IMR-90 (cell line): ENCODE data around the gene TMEM256. TPM values are rescaled to one million over a fixed set of nuclear protein-coding genes. Genes with fewer than 3 reads are reported as not detected.
A peak's percentile ranks its signal among the peaks of the same experiment; 100 is the strongest.

Source experiments
- ATAC-seq: fragments of 200-7000 bp; cut with Tn5 transposase; 2 replicates; pipeline ENCODE4 v1.9.1; 2020; ENCODE audit warnings: low read depth, mild to moderate bottlenecking, moderate library complexity
- BruUV-seq: library from RNA; stranded (reverse); fragments of 400-500 nt; replicated peaks from 2 replicates; lab custom pipeline; 2021; lab: Mats Ljungman, UMichigan
- CTCF ChIA-PET: fragments of 300-600 bp; formaldehyde crosslinking; extraction: SDS; loops from one replicate; lab custom pipeline; 2021; ENCODE audit warnings: antibody characterized with exemption; lab: Yijun Ruan, JAX
- POLR2A ChIA-PET: fragments of 300-600 bp; sonication (Branson Sonifier 250); formaldehyde crosslinking; loops from one replicate; lab custom pipeline; 2022; ENCODE audit warnings: antibody characterized with exemption; ENCODE audit not compliant: unreplicated experiment; lab: Charles Lee
- DNase-seq: peaks from one replicate; pipeline ENCODE4 v3.0.0; 2013
- H2AFZ ChIP-seq: replicated peaks from 2 replicates; pipeline ENCODE3; 2013; ENCODE audit warnings: low read length, mild to moderate bottlenecking; ENCODE audit not compliant: poor library complexity
- H2AK5ac ChIP-seq: 2 replicates; pipeline ENCODE4 v1.6.1; 2013; ENCODE audit warnings: low read depth, low read length, inconsistent platforms
- H2AK9ac ChIP-seq: replicated peaks from 2 replicates; pipeline ENCODE3; 2013; ENCODE audit warnings: mild to moderate bottlenecking, low read depth, low read length, moderate library complexity; ENCODE audit not compliant: poor library complexity
- H2BK120ac ChIP-seq: 2 replicates; pipeline ENCODE4 v1.6.1; 2013; ENCODE audit warnings: low read depth, low read length, inconsistent platforms
- H2BK15ac ChIP-seq: 3 replicates; pipeline ENCODE4 v1.6.1; 2013; ENCODE audit warnings: low read depth, low read length, inconsistent platforms
- H2BK20ac ChIP-seq: 2 replicates; pipeline ENCODE4 v1.6.1; 2013; ENCODE audit warnings: low read depth, mild to moderate bottlenecking, inconsistent platforms, low read length, moderate library complexity
- H2BK5ac ChIP-seq: 2 replicates; pipeline ENCODE4 v1.6.1; 2013; ENCODE audit warnings: mild to moderate bottlenecking, low read depth, low read length, inconsistent platforms; ENCODE audit not compliant: poor library complexity, severe bottlenecking
- H3K14ac ChIP-seq: replicated peaks from 2 replicates; pipeline ENCODE4 v1.6.1; 2013; ENCODE audit warnings: low read depth, low read length, inconsistent platforms
- H3K18ac ChIP-seq: 2 replicates; pipeline ENCODE4 v1.6.1; 2013; ENCODE audit warnings: low read depth, low read length, control low read depth
- H3K23ac ChIP-seq: 2 replicates; pipeline ENCODE4 v1.6.1; 2013; ENCODE audit warnings: low read depth, low read length, inconsistent platforms
- H3K27ac ChIP-seq: 2 replicates; pipeline ENCODE4 v1.5.1; 2013; ENCODE audit warnings: mild to moderate bottlenecking, control low read depth, low read length; ENCODE audit not compliant: insufficient read depth
- H3K27me3 ChIP-seq: 2 replicates; pipeline ENCODE4 v1.6.1; 2013; ENCODE audit warnings: low read length; ENCODE audit not compliant: control insufficient read depth, insufficient read depth
- H3K36me3 ChIP-seq: 2 replicates; pipeline ENCODE4 v1.6.1; 2013; ENCODE audit warnings: low read length, mixed read lengths; ENCODE audit not compliant: control insufficient read depth, insufficient read depth
- H3K4ac ChIP-seq: 2 replicates; pipeline ENCODE4 v1.6.1; 2013; ENCODE audit warnings: low read depth, low read length, inconsistent platforms
- H3K4me1 ChIP-seq: 2 replicates; pipeline ENCODE4 v1.6.1; 2013; ENCODE audit warnings: low read length, mixed read lengths; ENCODE audit not compliant: control insufficient read depth, insufficient read depth
- H3K4me2 ChIP-seq: 2 replicates; pipeline ENCODE4 v1.6.1; 2013; ENCODE audit warnings: low read depth, mild to moderate bottlenecking, control low read depth, low read length, moderate library complexity
- H3K4me3 ChIP-seq: 2 replicates; pipeline ENCODE4 v1.5.1; 2013; ENCODE audit warnings: low read depth, mild to moderate bottlenecking, control low read depth, low read length, moderate library complexity; ENCODE audit not compliant: insufficient read depth
- H3K56ac ChIP-seq: 2 replicates; pipeline ENCODE4 v1.6.1; 2013; ENCODE audit warnings: low read length, inconsistent platforms; ENCODE audit not compliant: insufficient read depth; ENCODE audit errors: extremely low read depth
- H3K79me1 ChIP-seq, 2 experiments: 2 replicates each; pipeline ENCODE4 v1.6.1; 2013; ENCODE audit warnings: low read length in 2 of 2, inconsistent platforms in 1 of 2, low read depth in 1 of 2
- H3K9ac ChIP-seq: 2 replicates; pipeline ENCODE4 v1.6.1; 2013; ENCODE audit warnings: low read depth, low read length, control low read depth
- H3K9me1 ChIP-seq: 2 replicates; pipeline ENCODE4 v1.6.1; 2013; ENCODE audit warnings: low read length, inconsistent platforms; ENCODE audit not compliant: insufficient read depth
- H3K9me3 ChIP-seq: 2 replicates; pipeline ENCODE4 v1.6.1; 2013; ENCODE audit warnings: low read length; ENCODE audit not compliant: control insufficient read depth, insufficient read depth
- H4K20me1 ChIP-seq: 2 replicates; pipeline ENCODE4 v1.6.1; 2013; ENCODE audit warnings: low read length, inconsistent platforms; ENCODE audit not compliant: insufficient read depth
- H4K5ac ChIP-seq: 2 replicates; pipeline ENCODE4 v1.6.1; 2013; ENCODE audit warnings: mild to moderate bottlenecking, low read depth, low read length, control low read depth
- H4K8ac ChIP-seq, 2 experiments: 2 replicates each; pipeline ENCODE4 v1.6.1; 2013; ENCODE audit warnings: low read depth in 2 of 2, low read length in 2 of 2, control low read depth in 1 of 2, inconsistent platforms in 1 of 2
- H4K91ac ChIP-seq: 2 replicates; pipeline ENCODE4 v1.6.1; 2013; ENCODE audit warnings: low read depth, low read length, inconsistent platforms; ENCODE audit not compliant: insufficient read depth
- MAFK ChIP-seq: IDR thresholded peaks from 2 replicates; pipeline ENCODE4 v1.6.1; 2012; ENCODE audit warnings: low read depth, low read length, improper control_type of control experiment
- RFX5 ChIP-seq: IDR thresholded peaks from 2 replicates; pipeline ENCODE4 v1.8.0; 2012; ENCODE audit warnings: low read depth, mild to moderate bottlenecking, low read length, moderate library complexity
- WGBS, 2 experiments: methylation state at CpG; one replicate each; pipeline versions ENCODE4 v1.1.5 to v1.1.7; 2013; ENCODE audit warnings: missing lambda C conversion rate in 2 of 2; ENCODE audit not compliant: insufficient read length in 1 of 2; ENCODE audit errors: extremely low coverage in 2 of 2; 5-methylcytosine and 5-hydroxymethylcytosine counted together
- dilution Hi-C: fragments of 300-500 bp; cut with HindIII; formaldehyde crosslinking; loops from one replicate; pipeline ENCODE4 v1.14.3; 2018; ENCODE audit warnings: low sequenced_read_pairs; ENCODE audit not compliant: unreplicated experiment
- in situ Hi-C: fragments of 300-500 bp; cut with MboI; formaldehyde crosslinking; loops from 3 replicates; pipeline ENCODE4 v1.14.3; 2019; ENCODE audit warnings: low sequenced_read_pairs, inconsistent platforms, mixed read lengths
- intact Hi-C: fragments of 100-400 bp; cut with micrococcal nuclease; formaldehyde crosslinking; loops from 2 replicates; pipeline ENCODE4 v1.10.0; 2022
- polyA plus RNA-seq, 3 experiments: library from polyadenylated mRNA; depleted of rRNA; stranded (reverse); fragments of >200 nt; gene quantifications; 2 replicates each; pipeline ENCODE4 v1.2.3, GENCODE V29; 2012; ENCODE audit warnings: low replicate concordance in 1 of 3
- total RNA-seq: library from RNA; depleted of rRNA; stranded (reverse); fragments of >200 nt; gene quantifications from 2 replicates; pipeline ENCODE4 v1.2.3, GENCODE V29; 2012

The TMEM256 gene
- total and polyA plus RNA-seq, 2 of the 4 experiments (the other 2 are of a cell fraction): 38.4 to 174 TPM

DNA sequence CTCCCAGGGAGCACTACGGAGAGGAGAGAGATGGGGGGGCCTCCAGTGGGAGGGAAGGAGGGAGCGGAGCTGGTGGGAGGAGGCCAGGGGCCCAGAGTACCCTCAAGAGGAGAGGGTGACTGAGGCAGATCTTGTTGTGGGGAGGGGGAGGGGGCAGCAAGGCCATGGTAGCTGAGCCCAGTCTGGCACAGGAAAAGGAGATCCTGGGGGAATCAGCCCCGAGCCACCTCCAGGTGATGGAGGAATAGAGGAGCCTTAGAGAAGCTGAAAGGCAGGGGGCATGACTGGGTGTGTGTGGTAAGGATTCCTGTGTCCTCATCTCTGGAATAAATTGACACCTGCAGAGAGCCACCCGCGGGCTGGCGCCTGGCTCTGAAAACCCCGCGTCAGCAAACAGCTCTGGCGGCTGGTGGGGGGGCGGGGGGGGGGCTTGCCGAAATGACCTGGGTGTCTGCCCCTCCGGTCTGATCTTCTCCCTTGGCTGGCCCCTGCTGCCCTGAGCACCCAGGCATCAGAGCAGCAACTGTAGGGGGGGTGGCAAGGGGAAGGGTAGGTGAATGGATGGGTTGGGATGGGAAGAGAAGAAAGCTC, 2.4 kb upstream of the TMEM256 start:
- H2BK20ac ChIP-seq: no peak overlapping the region
- H3K4me2 ChIP-seq: peak overlapping the region; percentile 96
- H3K27ac ChIP-seq: 0 out of 2 replicates have a peak overlapping the region, but pooled peaks have one; percentile 6
- H2BK120ac ChIP-seq: no peak overlapping the region
- TF ChIP-seq MAFK (peak; percentile 32; the same call in 1 of the 2 replicates), RFX5 (no peak)
- peaks cover 9% of the 10 kb centered on the region for H3K4me1 ChIP-seq
- peak overlapping the region; percentile 89 for H2AK9ac ChIP-seq
- DNase-seq (no peak), ATAC-seq (no peak)
- peaks cover 11 to 50% of the 10 kb centered on the region in 2 experiments for H3K79me1 ChIP-seq
- H3K23ac ChIP-seq: no peak overlapping the region
- H3K4me3 ChIP-seq: peak overlapping the region; percentile 94
- no peak overlapping the region for H3K4ac ChIP-seq
- no peak overlapping the region for H4K5ac ChIP-seq
- H3K18ac ChIP-seq: no peak overlapping the region
- H3K9me3 ChIP-seq: no peaks in the 10 kb centered on the region
- H2BK15ac ChIP-seq: no peak overlapping the region
- peaks cover 26% of the 10 kb centered on the region for H3K36me3 ChIP-seq
- 0 out of 2 replicates have a peak, but pooled peaks cover 4% of the 10 kb centered on the region for H3K9me1 ChIP-seq
- H3K9ac ChIP-seq: peak overlapping the region; percentile 82
- dilution Hi-C loops (no loop called here), in situ Hi-C loops (no loop called here), intact Hi-C loops (no loop called here)
- 20% methylated on average over 2 of the region's 12 CpGs; no CpG with 5 or more reads in 1 of the 2 experiments for WGBS, 2 experiments
- POLR2A ChIA-PET: interaction anchor here (0.6 to 0.7 kb wide), 2 partner anchors 14 to 31 kb away, joined by 3 to 8 read pairs; partner anchors contain the start of gene SPEM1
- peak overlapping the region; percentile 63; the same call in 1 of the 2 replicates for H2AK5ac ChIP-seq
- H4K20me1 ChIP-seq: peaks cover 7% of the 10 kb centered on the region
- CTCF ChIA-PET: interaction anchor here (1.1 kb wide), 1 partner anchor 30 kb away, joined by 3 read pairs; no protein-coding TSS in a partner anchor
- no peak overlapping the region for H4K91ac ChIP-seq
- H3K27me3 ChIP-seq: no peaks in the 10 kb centered on the region
- BruUV-seq: no TSS peak
- no peak overlapping the region for H2BK5ac ChIP-seq
- H4K8ac ChIP-seq: 0 out of 4 replicates have a peak overlapping the region, but pooled peaks of 1 of the 2 experiments have one; percentile 15
- peak overlapping the region; percentile 56 for H2AFZ ChIP-seq
- no peak overlapping the region for H3K56ac ChIP-seq
- H3K14ac ChIP-seq: no peak overlapping the region
